Measurements from ENCODE around the gene MMEL1.

Gene MMEL1

GRCh38 chr1:2609319-2610035 is 23.3 kb downstream of the MMEL1 start:
- no peak for DNase-seq (ENCODE audit: low read depth)
- TF ChIP-seq CTCF (conservative IDR thresholded peaks at IDR 0.05; ENCODE audit: low read depth, low read length), result no peak

GRCh38 chr1:2607641-2608091 is 25.1 kb downstream of the MMEL1 start:
- TF ChIP-seq CTCF (conservative IDR thresholded peaks at IDR 0.05; ENCODE audit: low read depth, low read length), result no peak
- no peak overlapping the region for H3K4me3 ChIP-seq (ENCODE audit: low read depth, low read length)
- DNase-seq (ENCODE audit: low read depth), result peak; percentile 5

More at GRCh38 chr1:2609319-2610035, 23.3 kb downstream of the MMEL1 start:
- H3K4me3 ChIP-seq (ENCODE audit: low read depth, low read length), result no peak overlapping the region

- no peak for DNase-seq (ENCODE audit: low read depth)
- no peak overlapping the region for H3K4me3 ChIP-seq (ENCODE audit: low read depth, low read length)
- no peak for TF ChIP-seq CTCF (conservative IDR thresholded peaks at IDR 0.05; ENCODE audit: low read depth, low read length)
These were observed 25.8 kb downstream of the MMEL1 start for GRCh38 chr1:2606881-2607621.

- H3K4me3 ChIP-seq (ENCODE audit: low read depth, low read length), result no peak overlapping the region
- no peak for TF ChIP-seq CTCF (conservative IDR thresholded peaks at IDR 0.05; ENCODE audit: low read depth, low read length)
- DNase-seq (ENCODE audit: low read depth), result no peak
These were observed 26.4 kb downstream of the MMEL1 start for GRCh38 chr1:2606396-2606880.

- no peak for TF ChIP-seq CTCF (conservative IDR thresholded peaks at IDR 0.05; ENCODE audit: low read depth, low read length)
- no peak for DNase-seq (ENCODE audit: low read depth)
- no peak overlapping the region for H3K4me3 ChIP-seq (ENCODE audit: low read depth, low read length)
These were observed 27.1 kb downstream of the MMEL1 start for GRCh38 chr1:2605509-2606395.

GRCh38 chr1:2604844-2605508 is 27.8 kb downstream of the MMEL1 start:
- no peak for TF ChIP-seq CTCF (conservative IDR thresholded peaks at IDR 0.05; ENCODE audit: low read depth, low read length)
- DNase-seq (ENCODE audit: low read depth), result no peak
- H3K4me3 ChIP-seq (ENCODE audit: low read depth, low read length), result no peak overlapping the region

Measured in choroid plexus epithelial cell (primary cell).